Fibroblast of the aortic adventitia (primary cell): ENCODE results near the gene FAM221A. TPM values are rescaled to one million over a fixed set of nuclear protein-coding genes. Genes with fewer than 3 reads are reported as not detected.
A peak's percentile ranks its signal among the peaks of the same experiment; 100 is the strongest.
"Not testable (repeated sequence)": the region's sequence is repeated elsewhere in the genome, so short reads cannot be mapped to it uniquely, and the experiment has no call there.

Experiments used
- DNase-seq: peaks from one replicate; pipeline ENCODE4 v3.0.0-alpha.2; 2010; ENCODE audit warnings: low read depth
- H3K4me3 ChIP-seq: 2 replicates; pipeline ENCODE4 v1.5.1; 2011; ENCODE audit warnings: low read depth, mild to moderate bottlenecking, control low read depth, low read length, moderate library complexity
- total RNA-seq: library from RNA; depleted of rRNA; stranded (reverse); fragments of >200 nt; gene quantifications from 2 replicates; pipeline ENCODE4 v1.2.3, GENCODE V29; 2012; ENCODE audit warnings: low replicate concordance
- TF ChIP-seq, protein P1 (sequence below): IDR thresholded peaks from 2 replicates; pipeline ENCODE4 v1.5.1; 2011; ENCODE audit warnings: mild to moderate bottlenecking, low read length, control low read depth, inconsistent platforms; ENCODE audit not compliant: insufficient read depth

The FAM221A gene
- total RNA-seq, 1 donor, result 1.4 TPM

DNA sequence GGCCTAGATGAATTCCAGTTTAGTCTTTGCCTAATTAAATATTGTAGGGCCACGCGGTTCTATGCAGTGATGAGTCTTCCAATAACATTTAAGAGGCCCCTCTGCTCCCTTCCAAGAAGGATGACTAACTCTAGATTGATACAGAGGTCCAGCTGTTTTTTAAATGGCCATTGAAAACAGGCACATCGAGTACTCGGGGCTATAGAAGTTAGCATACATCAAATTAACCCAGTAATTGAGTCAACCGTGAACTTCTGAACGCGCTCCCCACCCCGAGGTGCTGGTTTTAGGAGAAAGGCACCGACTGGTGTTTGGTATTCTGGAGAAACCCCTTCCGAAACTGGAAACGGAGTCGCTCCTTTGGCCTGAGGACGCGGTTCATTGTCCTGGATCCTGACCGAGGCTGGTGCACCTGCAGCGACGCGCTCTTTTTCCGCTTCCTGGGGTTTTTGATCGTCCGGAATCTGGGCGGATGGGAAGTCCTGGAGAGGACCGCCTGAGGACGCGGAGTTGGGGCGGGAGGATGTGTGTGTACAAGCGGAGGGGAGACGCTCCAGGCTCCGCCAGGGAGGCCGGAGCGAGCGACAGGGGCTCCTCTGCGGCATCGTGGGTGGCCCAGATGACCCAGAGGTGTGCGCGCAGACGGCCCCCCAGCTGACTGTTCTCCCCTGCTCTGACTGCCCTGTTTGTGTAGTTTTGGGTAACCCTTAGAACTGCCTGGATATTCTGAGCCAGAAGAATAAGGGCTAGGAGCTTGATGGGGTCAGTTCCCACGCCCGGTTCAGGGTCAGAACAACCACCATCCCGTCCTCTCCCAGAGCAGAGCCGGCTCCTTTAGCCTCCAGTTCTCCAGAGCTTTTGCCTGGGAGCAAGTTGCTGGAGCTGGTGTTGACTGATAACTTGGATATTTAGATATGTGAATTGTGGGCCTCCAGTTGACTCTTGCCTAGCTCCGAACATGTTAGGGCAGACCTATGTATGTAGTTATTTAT lies 711 bp downstream of the FAM221A start:
- peak overlapping the region; percentile 68 for H3K4me3 ChIP-seq
- TF ChIP-seq, protein P1, sequence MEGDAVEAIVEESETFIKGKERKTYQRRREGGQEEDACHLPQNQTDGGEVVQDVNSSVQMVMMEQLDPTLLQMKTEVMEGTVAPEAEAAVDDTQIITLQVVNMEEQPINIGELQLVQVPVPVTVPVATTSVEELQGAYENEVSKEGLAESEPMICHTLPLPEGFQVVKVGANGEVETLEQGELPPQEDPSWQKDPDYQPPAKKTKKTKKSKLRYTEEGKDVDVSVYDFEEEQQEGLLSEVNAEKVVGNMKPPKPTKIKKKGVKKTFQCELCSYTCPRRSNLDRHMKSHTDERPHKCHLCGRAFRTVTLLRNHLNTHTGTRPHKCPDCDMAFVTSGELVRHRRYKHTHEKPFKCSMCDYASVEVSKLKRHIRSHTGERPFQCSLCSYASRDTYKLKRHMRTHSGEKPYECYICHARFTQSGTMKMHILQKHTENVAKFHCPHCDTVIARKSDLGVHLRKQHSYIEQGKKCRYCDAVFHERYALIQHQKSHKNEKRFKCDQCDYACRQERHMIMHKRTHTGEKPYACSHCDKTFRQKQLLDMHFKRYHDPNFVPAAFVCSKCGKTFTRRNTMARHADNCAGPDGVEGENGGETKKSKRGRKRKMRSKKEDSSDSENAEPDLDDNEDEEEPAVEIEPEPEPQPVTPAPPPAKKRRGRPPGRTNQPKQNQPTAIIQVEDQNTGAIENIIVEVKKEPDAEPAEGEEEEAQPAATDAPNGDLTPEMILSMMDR, result no peak
- peak; percentile 51 for DNase-seq

DNA sequence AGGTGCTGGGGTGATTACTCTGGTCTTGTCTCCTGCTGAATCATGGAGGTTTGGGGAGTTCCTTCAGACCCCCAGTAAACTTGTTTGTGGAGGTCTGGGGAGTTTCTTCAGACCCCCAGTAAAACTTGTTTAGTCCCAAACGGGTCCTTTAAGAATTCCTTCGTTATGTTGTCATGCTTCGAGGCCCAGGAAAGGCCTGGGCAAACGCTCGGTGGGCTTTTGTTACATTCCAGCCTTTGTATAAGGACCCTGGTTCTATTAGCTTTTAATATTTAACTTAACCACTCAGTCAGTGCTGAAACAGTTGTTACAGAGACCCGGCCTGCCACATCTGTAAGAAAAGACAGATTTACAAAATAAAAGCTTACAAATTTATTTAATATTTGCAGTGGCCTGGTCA lies 4.0 kb downstream of the FAM221A start:
- not testable (repeated sequence) for DNase-seq, H3K4me3 ChIP-seq

DNA sequence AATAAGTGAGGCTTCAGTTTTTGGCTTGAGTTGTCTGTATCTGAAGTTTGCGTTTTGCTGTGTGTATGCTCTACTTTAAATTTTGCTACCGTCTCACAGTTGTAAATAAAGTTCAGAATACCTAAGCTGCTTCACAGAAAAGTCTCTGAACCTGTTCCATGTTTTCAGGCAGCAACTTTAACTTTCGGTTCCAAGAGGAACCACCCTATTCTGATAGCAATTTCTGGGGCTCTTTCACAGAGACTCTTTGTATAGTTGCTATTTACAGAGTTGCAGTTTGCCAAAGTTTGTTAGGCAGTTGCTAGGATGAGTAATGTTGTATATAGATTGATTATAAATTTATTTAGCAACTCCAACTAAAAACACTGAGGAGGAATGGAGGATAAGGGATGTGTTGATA lies 5.7 kb downstream of the FAM221A start:
- no peak overlapping the region for H3K4me3 ChIP-seq
- TF ChIP-seq, protein P1, result no peak
- DNase-seq, result peak; percentile 25

DNA sequence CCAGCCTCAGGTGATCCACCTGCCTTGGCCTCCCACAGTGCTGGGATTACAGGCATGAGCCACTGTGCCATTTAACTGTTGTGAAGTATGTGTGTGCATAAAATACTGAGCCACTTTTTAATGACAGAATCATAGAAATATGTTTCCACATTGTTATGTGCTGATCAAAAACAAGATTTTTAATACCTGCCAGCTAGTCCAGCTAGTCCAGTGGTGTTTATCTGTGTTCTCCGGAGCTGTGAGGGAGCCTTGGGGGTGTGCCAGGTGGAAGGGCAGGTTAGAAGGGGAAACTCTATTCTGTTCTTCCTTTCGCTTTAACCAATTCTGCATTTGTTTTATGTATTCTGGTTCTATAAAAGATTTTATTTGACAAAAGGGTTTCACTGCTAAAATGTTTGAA lies 7.0 kb downstream of the FAM221A start:
- no peak for DNase-seq
- TF ChIP-seq, protein P1, result no peak
- no peak overlapping the region for H3K4me3 ChIP-seq

DNA sequence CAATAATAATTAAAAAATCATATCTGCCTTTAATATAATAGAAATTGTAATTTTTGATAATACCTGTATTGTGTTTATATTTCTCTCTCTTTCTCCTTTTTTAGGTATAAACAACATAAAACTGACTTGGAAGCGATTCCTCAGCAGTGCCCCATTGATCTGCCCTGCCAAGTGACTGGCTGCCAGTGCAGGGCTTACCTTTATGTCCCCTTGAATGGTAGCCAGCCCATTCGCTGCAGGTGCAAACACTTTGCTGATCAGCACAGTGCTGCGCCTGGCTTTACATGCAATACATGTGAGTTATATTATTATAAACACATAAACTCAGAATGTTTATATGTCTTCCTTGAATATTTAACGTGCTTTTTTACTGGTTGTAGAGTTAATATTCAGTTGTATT lies 9.2 kb downstream of the FAM221A start:
- DNase-seq, result no peak
- TF ChIP-seq, protein P1, result no peak
- H3K4me3 ChIP-seq, result no peak overlapping the region

DNA sequence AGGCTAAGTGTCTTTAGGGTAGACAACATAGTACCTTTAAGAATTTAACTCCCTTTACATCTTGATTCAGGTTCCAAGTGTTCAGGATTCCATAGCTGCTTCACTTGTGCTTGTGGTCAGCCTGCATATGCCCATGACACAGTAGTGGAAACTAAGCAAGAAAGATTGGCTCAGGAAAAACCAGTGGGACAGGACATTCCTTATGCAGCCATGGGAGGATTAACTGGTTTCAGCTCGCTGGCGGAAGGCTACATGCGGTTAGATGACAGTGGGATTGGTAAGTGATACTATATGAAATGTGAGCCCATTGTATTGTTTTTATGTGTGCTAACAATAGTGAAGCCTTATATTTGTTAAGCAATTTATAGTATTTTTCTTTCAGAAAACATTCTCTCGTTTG lies 11.3 kb downstream of the FAM221A start:
- TF ChIP-seq, protein P1, result no peak
- DNase-seq, result no peak
- no peak overlapping the region for H3K4me3 ChIP-seq

DNA sequence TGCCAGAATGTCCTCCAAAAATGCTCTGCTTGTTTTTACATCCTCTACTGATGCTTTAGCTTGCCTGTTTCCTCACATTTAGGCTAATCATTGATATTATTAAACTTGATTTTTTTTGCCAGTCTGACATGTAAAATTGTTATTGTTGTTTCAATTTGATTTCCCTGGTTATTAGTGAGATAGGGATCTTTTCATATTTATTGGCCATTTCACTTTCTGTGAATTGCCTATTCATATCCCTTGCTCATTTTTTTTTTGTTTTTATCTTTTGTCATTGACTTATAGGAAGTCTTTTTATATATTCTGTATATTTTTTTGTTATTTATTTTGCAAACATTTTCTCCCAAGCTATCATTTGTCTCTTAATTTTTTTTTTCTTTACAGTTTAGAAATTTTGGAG lies 13.2 kb downstream of the FAM221A start:
- H3K4me3 ChIP-seq, result no peak overlapping the region
- TF ChIP-seq, protein P1, result no peak
- no peak for DNase-seq
